HG02763 (cell line): ENCODE results near the gene TOR1AIP2.
A peak's percentile ranks its signal among the peaks of the same experiment; 100 is the strongest.
"Not testable (repeated sequence)": the region's sequence is repeated elsewhere in the genome, so short reads cannot be mapped to it uniquely, and the experiment has no call there.

Experiments
- ATAC-seq: cut with Tn5 transposase; IDR thresholded peaks from one replicate; pipeline ENCODE4 v1.9.1; 2021; ENCODE audit warnings: mild to moderate bottlenecking, moderate library complexity; ENCODE audit not compliant: unreplicated experiment

The TOR1AIP2 gene

DNA sequence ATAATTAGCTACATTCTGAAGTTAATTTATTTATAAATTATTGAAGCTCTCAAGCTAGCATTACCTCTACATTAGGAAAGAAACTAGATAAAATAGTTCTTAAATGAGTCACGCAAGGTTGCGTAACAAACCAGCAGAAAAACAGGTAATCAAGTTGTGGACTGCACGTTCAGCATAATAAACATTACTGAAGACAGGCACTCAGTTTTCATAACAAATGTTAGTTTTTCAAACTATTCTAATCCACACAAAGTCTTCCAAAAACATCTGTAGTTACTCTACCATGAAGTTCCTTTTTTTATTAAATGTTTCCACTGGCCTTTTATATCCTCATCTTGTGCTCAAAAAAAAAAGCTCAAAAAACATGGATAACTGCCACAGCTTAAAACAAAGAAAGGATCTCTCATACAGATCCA is 1.3 kb downstream of the TOR1AIP2 start:
- ATAC-seq: no peak

DNA sequence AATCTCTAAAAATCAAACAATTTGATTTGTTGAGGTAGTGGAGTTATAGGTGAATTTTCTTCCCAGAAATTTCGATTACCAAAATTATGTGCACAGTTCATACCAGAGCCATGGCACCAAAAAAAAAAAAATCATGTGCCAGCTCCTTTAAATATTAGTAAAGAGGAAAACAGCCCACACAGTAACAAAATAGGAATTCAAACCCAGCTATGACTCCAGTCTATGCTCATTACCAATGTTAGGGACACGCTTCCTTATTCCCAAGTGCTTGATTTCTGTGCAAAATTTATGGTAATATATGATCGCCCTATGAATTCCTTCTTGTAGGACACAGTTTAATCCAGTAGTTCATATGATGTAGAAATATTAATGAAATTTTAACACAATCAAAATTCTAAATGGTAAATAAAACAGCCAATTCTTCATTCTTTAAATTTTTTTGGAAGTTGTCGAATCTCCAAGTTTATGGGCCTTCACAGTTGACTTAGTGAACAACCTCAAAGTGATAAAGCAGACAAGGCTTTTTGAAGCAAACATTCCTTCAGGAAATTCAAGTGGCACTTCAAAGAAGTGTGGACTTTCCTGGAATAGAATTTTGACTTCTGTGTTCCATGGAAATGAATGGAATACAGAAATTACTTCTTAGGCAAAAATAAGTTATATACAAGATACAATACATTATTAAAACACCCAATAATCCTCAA is 1.9 kb downstream of the TOR1AIP2 start:
- no peak for ATAC-seq

GRCh38 chr1:179873438-179873851 is 4.2 kb downstream of the TOR1AIP2 start:
- ATAC-seq: no peak

DNA sequence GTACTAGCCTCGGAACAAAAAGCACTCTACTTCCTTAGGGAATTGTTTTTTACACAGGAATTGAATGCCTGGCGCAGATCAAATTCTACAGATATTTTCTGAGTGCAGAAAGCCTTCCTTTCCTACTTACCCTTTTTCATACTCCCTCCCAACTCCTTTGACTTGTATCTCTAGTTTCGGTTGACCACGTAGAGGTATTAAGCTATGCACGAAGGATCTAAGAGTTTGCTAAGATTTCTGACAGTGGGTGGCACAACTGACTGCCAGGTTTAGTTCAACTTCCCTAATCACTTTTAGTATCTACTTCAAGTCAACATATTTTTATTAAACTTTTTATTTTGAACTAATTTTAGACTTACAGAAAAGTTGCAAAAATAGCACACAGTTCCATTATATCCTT is 5.0 kb downstream of the TOR1AIP2 start:
- ATAC-seq: no peak

DNA sequence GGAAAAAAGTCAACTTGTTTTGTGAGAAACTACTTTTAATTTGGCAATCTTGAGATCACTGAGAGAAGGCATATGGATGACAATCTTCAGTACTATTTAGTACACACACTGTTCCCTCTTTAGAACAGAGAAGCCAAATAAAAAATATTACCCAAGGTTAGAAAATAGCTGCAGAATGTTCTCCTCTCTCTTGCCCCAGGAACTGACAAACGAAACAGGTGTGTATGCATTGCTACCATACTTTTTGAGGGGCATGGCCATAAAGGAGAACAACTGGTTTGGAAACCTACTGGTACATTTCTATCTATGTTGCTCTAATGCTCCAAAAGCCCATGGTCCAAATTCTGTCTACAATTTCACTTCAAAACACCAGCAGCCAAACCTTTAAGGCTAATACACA is 5.7 kb downstream of the TOR1AIP2 start:
- no peak for ATAC-seq

GRCh38 chr1:179870870-179871269 is 6.7 kb downstream of the TOR1AIP2 start:
- no peak for ATAC-seq

- peak; percentile 70 for ATAC-seq
Observed at GRCh38 chr1:179867493-179868330, 9.9 kb downstream of the TOR1AIP2 start.

- no peak for ATAC-seq
Observed at GRCh38 chr1:179866616-179867015, 11.0 kb downstream of the TOR1AIP2 start.

DNA sequence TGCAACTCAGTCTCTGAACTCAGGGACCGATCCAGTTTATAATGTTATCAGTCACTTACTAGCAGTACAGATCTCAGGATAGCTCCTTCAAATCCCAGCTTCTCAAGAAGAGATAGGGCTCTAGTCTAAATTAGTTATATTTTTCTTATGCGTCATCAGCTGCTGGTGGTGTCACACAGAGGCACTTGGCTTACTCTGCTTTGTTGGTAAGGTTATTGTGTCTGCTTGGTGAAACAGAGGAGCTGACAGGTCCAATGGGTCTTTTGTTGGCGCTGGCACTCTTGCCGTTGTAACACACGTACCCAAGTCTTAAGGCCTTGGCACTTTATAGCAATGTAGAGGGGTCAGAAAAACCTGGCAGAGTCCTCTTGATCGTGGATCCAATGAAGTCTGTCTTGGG is 12.2 kb downstream of the TOR1AIP2 start:
- no peak for ATAC-seq

- no peak for ATAC-seq
Observed at GRCh38 chr1:179860652-179861051, 17.0 kb downstream of the TOR1AIP2 start.

DNA sequence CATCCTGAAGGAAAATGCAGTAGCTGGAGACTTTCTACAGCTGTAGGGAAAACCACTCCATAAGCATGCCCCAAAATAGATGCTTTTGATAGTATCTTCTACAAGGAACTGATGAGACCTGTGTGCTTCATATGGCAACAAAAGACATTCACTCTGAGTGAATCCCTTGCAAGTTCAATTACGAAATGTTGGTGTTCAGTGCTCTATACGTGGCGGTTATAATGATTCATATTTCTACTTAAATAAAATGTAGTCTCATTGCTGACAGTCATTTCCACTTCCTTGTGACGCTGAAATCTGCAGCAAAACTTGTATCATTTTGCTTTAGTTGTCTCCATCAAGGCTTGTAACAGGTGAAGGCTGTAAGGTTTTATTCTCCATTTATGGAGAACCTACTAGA is 20.6 kb downstream of the TOR1AIP2 start:
- ATAC-seq: no peak

- ATAC-seq: no peak
Observed at GRCh38 chr1:179856296-179856695, 21.3 kb downstream of the TOR1AIP2 start.

GRCh38 chr1:179855831-179856230 is 21.8 kb downstream of the TOR1AIP2 start:
- ATAC-seq: not testable (repeated sequence)

- ATAC-seq: no peak
Observed at GRCh38 chr1:179853102-179853501, 24.5 kb downstream of the TOR1AIP2 start.

DNA sequence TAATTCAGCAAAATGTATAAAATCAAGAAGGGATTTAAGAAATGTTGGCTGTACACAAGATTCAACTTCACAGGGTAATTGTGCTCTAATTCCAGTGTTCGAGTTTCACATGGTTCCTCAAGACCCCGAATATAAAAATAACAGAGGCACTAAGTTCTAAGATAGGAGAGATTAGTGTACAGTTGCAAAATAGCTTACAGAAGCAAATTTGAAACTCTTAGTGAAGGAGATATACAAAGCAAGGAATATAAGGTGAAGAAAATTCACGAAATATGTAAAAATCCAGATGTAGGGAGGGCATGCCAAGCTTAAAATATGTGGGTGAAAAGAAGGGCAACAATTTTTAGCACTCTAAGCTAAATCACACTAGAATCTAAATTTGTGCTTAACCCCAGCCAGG is 29.4 kb downstream of the TOR1AIP2 start:
- no peak for ATAC-seq

DNA sequence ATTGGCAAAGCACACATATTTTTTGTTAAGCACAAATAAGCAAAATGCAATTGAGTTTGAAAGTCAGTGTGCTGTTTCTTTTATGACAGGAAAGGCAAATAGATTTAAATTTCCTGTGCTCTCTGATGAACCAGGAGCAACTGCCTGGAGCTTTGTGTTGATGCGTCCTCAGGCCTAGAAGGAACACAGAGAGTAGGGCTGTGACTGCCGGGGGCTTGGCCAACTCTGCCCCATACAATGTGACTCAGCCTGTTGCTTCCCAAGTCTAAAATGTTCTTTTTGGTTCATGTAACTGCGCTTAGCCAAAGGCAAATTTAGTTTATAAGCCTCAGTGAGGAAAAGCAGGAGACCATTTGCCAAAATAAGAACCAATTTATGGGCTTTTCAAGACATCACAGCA is 37.5 kb downstream of the TOR1AIP2 start:
- no peak for ATAC-seq

DNA sequence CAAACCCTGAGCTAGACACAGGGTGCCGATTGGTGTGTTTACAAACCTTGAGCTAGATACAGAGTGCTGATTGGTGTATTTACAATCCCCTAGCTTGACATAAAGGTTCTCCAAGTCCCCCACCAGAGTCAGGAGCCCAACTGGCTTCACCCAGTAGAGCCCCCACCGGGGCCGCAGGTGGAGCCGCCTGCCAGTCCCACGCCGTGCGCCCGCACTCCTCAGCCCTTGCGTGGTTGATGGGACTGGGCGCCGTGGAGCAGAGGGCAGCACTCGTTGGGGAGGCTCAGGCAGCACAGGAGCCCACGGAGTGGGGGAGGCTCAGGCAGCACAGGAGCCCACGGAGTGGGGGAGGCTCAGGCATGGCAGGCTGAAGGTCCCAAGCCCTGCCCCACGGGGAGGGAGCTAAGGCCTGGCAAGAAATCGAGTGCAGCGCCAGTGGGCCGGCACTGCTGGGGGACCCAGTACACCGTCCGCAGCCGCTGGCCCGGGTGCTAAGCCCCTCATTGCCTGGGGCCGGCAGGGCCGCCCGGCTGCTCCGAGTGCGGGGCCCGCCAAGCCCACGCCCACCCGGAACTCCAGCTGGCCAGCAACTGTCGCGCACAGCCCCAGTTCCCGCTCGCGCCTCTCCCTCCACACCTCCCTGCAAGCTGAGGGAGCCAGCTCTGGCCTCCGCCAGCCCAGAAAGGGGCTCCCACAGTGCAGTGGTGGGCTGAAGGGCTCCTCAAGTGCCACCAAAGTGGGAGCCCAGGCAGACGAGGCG is 40.7 kb downstream of the TOR1AIP2 start:
- not testable (repeated sequence) for ATAC-seq

DNA sequence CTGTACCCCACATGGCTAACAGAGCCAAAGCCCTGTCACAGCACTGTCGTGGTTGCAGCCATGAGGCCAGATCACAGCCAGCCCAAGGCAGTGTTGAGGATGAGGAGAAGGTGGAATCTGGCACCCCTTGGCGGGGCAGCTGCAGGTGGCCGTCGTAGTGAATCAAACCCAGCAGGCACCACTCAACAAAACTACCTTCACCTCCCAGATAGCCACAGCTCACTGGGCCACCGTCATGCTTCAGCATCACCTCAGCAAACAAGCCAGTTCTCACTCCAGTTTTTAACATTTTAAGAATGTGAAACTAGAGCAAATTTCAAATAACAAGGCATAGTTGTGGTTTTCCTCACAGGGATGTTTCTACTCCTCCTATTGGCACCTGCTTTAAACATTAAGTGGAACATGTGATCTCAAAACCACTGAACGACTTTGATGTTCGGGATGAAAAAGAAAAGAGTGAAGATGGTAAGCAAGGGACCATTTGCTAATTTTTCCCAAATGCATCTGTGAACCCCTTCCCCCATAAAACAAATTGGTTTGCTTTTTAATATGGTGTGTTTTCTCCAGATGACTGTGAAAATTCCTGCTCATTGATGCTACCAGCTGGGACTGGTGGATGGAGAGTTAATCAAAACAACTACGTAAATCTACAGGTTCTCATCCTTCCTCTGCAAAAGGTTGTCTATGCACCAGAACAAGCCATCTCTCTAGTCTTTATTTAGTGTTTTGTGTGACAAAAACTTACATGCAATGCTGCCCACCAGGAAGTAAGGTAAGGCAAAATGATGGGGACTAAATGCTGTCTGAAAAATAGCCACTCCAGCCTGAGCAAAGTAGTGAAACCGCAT is 45.5 kb downstream of the TOR1AIP2 start:
- no peak for ATAC-seq

- ATAC-seq: no peak
Observed at GRCh38 chr1:179831225-179831624, 46.4 kb downstream of the TOR1AIP2 start.

DNA sequence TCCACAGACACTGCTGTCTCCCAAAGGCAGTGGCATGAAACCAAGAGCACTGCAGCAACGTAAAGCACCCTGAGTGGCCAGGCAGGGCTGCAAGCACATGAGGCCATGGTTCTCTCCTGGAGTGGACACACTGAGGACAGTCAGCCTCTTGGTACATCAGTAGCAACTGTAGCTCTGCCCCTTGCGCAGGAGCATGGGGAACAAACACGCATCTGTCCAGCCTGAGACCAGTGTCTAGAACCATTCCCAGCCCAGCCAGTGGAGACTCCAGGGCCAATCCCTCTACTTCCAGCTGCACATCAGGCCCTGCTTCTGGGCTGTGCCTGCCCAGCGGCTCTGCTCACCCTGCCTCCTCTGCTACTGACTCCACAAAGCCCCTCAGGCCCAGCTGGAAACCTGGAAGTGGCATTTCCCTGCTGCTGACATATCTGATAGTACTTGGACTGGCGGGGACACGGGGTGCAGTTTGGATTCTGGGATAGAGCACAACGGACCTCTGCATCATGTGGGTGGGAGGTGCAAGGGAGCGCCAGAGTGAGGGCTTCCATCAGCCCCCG is 49.0 kb downstream of the TOR1AIP2 start:
- ATAC-seq: no peak
